Activated CD8-positive, alpha-beta memory T cell treated with anti-CD3 and anti-CD28 coated beads, Interleukin-2, amount 50 U/mL, for 24 hours (primary cell): Measurements from ENCODE around the gene CMTM6.
"Not testable (repeated sequence)": the region's sequence is repeated elsewhere in the genome, so short reads cannot be mapped to it uniquely, and the experiment has no call there.

ENCODE experiments used
- DNase-seq: peaks from one replicate; pipeline ENCODE4 v3.0.0-alpha.2; 2020; ENCODE audit errors: extremely low read depth

The CMTM6 gene, protein sequence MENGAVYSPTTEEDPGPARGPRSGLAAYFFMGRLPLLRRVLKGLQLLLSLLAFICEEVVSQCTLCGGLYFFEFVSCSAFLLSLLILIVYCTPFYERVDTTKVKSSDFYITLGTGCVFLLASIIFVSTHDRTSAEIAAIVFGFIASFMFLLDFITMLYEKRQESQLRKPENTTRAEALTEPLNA

DNA sequence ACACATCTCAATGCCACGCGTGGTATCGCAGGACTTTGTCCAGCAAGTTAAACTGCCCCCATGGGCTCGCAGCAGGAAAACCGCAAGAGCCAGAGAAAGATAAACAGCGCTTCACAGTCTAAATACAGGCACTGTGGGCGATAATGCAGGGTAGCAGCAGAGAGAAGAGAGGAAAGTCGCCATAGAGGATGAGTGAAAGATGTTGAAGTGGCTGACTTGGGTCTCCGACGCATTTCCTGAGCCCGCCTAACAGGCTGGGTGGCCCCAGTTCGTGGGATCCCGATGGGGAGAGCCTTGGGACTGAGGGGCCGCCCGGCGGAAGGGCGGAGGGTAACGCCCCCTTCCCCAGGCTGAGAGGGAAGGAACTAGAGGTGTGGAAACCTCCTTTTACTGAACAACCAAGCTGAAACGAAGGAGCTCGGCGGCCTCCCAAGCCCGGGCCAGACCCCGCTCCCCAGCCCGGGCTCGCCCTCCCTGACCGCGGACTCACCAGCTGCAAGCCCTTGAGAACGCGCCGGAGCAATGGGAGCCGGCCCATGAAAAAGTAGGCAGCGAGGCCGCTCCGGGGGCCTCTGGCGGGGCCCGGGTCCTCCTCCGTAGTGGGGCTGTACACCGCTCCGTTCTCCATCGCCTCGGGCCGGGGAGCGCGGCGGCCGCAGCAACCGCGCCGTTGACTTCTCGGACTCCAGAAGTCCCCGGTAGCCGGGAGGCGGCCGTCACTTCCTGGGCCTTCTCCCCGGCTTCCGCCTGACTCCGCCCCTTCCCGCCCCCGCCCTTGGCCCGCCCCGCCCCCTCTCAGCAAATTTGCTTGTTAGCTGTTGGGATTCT, at the start of gene CMTM6:
Gene CMTM6 (minus strand): TSS at position 735 of the 828 bp plus-strand sequence. CDS start 107 bp downstream, at position 628.
- DNase-seq, result peak; percentile 31

DNA sequence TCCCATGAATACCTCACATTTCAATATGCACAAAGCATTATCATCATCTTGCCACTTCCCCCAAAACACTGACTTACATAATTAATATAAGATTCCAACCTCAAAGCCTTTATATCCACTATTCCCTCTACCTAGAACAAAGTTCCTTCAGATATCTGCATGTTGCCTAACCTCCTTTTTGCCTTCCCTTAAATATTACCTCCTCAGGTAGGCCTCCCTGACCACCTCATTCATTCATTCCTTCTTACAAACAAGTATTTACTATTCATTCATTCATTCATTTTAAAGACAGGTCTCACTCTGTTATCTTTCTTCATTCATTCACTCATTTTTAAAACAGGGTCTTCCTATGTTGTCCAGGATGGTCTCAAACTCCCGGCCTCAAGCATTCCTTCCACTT, 49.4 kb upstream of the CMTM6 start:
- DNase-seq, result no peak

DNA sequence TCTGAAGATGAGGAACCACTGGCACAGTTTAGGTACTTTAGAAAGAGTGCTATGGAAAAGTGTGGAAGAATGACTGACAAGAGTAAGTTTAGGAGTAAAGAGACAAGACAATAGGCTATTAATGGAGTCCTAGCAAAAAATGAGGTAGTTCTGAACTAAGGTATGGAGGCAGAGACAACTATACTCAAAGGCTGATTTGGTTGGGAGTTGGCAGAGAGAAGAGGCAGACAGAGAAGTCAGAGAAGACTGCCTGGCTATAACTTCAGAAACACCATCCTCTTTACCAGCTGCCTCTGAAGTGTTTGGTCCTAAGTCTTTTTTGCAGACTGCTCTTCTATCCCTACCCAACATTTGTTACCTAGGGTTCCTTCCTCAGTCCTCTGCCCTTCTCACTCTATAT, 48.8 kb upstream of the CMTM6 start:
- DNase-seq, result no peak

DNA sequence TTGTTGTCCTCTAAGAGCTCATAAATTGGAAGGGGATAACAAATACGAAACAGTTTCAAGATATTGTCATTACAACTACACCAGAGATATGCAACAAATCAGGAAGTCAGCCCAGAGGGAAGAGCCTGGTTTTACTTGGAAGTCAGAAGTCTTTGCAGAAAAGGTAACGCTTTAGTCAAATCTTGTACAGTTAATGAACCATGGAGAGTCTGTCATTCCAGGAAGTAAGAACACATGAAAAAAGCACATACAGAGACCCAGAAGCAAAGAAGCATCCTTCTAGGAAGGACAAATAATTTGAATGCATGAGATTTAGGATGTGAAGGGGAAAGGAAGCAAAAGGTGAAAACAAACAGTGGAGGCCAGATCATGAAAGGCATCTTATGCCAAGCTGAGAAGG, 48.4 kb upstream of the CMTM6 start:
- DNase-seq, result no peak

DNA sequence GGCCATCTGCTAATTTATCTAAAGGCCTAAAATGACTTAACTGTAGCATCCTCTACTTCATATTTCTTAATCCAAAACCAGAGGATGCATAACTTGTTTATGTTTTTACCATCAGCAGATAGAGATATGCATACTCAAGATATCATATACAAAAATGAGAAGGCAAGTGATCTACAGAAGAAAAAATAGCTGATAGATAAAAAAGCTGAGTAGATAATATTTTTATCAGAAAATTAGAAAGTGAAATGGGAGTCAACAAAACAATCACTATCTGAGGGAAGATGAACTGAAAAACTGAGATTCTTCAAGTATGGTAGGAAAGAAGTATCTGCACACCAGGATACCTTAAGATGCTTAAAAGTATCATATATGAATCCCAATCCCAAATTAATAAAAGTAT, 42.7 kb upstream of the CMTM6 start:
- DNase-seq, result no peak

DNA sequence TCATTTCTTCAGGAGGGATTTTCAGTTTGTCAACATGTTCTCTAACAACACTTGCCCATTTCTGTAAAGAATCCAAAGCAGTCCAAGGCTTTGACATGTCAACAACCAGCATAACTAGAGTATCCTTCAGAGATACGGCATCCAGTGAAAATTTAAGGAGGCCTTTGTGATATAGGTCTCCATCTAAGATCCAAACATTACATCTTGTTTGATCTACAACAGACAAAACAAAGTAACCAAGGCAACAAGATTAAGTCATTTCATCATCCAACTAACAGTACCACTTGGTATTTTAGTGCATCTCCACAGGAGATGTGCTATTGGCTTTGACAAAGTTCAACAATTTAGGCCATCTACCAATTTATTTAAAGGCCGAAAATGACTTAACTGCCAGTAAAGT, 42.2 kb upstream of the CMTM6 start:
- no peak for DNase-seq

DNA sequence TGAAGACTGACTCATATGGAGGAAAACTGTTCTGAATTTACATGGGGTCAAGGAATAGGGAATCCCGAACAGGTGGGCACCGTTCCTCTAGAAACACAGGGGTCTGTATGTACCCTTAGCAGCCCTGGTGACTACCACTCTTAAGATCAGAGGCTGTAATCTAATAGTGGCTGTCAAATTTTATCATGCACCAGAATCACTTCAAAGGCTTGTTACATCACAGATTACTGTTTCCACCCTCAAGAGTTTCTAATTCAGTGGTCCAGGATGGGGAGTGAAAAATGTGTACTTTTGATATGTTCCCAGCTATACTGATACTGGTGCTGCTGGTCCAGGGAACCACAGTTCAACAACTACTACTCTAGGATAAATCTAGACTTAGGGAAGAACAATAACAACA, 40.2 kb upstream of the CMTM6 start:
- DNase-seq, result no peak

DNA sequence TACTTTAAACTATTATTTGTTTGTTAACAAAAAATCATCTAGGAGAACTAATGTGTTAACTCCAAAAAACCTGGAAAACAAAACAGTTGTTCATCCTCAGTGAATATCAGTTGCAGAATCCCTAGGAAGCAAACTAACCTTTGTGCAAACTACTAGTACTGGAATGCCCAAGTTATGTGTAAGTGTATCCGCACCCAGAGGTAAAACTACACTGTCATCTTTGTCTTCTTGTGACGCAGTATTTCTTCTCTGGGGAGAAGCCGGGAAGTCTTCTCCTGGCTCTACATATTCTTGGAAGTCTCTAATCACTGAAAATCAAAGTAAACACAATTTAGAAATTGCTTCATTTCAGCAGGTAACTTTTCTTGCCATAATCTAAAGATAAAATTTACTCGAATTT, 38.2 kb upstream of the CMTM6 start:
- no peak for DNase-seq

DNA sequence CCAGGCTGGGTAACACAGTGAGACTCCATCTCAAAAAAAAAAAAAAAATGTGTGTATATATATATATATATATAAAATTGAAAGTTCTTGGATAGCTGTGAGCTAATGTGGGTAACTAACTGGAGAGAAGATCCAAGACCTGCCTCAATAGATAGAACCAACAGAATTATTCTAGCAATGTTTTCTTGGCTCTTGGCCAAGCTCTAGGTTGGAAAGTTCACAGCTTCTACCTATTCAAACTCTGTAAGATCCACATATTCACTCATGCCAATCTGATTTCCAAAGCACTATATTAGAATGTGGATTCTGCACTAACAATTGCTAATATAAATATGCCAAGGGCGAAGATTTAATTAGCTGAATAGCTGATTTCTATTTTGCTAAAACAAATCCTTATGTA, 29.8 kb upstream of the CMTM6 start:
- no peak for DNase-seq

DNA sequence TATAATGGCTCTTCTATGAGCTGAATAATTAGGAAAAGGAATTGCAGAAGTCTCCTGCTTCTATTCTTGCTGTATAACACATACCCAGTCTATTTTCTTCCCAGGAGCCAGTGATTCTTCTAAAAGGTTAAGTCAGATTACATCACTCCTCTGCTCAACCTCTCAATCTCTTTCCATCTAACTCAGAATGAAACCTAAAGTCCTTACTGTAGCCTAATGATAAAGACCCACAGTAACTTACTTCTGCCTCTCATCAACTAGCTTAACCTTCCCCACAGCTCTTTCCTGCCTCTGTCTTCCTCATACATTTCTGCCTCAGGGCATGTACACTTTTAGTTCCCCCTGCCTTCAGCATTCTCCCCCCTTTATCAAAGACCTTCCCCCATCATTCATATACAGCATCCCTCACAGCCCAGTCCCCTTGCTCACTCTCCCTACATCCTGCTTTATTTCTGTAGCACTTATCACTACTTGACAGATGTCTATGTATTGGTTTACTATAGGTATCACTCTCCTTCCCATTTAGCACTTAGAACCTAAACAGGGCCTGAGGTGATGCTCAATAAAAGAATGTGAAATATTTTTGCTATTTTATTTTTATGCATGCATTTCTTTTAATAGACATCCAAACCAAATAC, 28.5 kb upstream of the CMTM6 start:
- no peak for DNase-seq

DNA sequence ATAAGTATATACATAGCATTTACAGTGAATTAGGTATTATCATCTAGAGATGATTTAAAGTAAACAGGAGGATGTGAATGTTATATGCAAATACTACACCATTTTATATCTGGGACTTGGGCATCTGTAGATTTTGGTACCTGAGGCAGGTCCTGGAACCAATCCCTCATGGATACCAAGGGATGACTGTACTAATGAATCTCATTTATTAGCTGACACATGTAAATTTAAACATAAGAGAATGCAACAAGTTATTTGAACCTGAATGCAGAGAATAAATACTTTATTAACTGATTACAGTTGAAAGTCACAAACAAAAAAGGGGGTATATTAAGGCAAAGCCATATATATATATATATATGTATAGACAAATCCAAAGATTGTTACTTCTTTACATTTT, 23.1 kb upstream of the CMTM6 start:
- no peak for DNase-seq

DNA sequence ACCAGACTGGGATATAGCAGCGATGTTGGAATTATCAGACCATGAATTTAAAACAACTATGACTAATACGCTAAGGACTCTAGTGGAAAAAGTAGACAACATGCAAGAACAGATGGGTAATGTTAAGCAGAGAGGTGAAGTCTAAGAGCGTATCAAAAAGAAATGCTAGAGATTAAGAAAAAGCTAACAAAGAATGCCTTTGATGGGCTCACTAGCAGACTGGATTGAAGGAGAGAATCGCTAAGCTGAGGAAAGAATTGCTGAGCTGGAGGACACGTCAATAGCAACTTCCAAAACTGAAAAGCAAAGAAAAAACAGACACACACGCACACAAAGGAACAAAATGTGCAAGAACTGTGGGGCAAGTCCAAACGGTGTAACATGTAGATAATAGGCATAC, 20.0 kb upstream of the CMTM6 start:
- no peak for DNase-seq

DNA sequence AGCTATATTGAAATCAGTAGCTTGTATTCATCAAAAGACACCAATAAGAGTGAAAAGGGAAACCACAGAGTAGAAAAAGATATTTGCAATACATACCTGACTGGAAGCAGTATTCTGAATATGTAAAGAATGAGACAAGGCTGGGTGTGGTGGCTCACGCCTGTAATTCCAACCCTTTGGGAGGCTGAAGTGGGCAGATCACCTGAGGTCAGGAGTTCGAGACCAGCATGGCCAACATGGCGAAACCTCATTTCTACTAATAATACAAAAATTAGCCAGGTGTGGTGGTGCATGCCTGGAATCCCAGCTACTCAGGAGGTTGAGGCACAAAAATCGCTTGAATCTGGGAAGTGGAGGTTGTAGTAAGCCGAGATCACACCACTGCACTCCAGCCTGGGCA, 16.3 kb upstream of the CMTM6 start:
- DNase-seq, result not testable (repeated sequence)

DNA sequence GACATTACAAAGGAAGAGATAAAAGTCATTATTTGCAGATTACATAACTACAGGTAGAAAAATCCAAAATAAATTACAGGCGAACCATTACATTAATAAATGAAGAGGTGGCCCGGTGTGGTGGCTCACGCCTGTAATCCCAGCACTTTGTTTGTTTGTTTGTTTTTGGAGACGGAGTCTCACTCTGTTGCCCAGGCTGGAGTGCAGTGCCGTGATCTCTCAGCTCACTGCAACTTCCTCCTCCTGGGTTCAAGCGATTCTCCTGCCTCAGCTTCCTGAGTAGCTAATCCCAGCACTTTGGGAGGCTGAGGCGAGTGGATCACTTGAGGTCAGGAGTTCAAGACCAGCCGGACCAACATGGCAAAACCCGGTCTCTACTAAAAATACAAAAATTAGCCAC, 14.1 kb upstream of the CMTM6 start:
- DNase-seq, result not testable (repeated sequence)

DNA sequence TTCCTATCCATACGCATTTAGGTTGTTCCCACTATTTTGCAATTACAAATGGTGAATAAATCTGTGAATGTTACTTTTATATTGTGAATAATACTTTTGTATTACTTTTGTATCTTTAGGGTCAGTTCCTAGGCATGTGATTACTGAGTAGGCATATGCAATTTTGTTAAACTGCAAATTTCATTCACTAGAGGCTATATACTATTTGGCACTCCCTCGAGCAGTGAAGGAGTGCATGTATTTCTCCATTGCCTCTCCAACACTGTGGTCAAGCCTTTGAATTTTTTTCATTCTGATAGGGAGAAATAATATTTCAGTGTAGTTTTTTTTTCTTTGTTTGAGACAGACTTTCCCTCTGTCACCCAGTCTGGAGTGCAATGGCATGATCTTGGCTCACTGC, 8.4 kb upstream of the CMTM6 start:
- no peak for DNase-seq

DNA sequence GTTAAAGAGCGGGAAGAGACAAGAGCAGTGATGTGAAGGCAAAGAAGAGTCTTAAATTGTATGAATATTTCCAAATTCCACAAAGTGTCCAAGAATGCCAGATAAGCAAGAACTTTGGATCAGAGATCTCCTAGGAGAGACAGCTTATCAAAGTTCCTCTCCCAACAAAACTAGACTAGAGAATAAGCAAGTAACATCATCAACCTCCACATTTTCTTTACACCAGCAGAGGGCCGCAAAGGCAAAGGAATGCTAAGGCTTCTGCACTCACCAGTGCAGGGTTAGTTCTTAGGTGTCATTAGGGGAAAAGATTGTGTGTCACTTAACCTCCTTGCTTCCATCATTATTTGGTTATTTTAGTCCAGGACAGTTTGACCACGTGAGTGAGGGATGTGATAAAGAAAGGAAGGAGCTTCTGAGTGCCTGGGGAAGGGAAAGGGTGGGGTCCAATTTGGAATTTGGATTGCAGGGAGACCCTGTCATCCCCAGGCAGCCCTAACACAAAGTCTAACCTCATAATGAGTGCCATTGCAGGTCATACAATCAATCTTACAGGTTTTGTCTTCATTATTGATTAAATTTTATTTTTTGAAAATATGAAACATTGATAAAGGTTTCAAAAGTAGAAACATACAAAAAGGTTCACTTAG, 7.5 kb upstream of the CMTM6 start:
- DNase-seq, result no peak

DNA sequence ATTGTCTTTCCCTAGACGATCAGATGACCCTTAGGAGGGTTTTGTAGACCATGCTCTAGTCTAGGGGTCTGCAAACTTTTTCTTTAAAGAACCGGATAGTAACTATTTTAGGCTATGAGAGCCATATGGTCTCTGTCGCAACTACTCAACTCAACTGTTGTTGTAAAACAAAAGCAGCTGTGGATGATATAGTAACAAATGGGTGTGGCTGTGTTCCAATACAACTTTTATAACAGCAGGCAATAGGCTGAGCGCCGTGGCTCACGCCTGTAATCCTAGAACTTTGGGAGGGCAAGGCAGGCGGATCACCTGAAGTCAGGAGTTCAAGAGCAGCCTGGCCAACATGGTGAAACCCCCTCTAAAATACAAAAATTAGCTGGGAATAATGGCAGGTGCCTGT, 6.1 kb upstream of the CMTM6 start:
- no peak for DNase-seq

DNA sequence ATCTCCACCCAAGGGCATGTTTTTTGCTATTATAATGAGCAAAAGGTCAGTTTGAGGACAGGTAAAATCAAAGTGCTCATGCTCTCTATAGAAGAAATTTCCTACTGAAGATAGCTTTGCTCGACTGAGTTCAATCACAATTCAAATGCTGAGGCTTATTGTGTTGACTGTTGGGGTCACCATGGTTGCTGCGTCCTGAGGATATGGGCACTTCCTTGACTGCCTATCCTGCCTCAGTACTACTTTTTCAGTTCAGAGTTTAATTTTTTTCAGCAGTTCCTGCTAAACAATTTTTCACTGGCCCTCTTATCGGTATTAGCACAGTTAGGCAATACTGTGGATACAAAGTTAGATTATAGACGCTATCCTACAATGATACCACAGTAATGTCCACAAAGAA, 3.8 kb upstream of the CMTM6 start:
- DNase-seq, result no peak

DNA sequence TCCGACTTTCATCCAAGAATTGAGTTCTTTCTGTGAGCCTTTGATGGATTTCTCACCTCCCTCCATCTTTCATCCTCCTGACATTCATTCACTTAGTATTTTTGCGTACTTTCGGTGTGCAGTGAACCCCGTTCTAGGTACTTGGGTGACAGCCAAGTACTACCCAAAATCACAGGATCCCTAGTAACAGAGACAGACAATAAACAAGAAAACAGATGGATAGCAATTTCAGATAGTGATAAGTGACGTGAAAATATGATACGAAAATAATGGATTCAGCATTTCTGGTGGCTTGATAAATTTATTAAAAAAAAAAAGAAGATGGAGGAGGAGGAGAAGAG, 264 bp upstream of the CMTM6 start:
- no peak for DNase-seq

DNA sequence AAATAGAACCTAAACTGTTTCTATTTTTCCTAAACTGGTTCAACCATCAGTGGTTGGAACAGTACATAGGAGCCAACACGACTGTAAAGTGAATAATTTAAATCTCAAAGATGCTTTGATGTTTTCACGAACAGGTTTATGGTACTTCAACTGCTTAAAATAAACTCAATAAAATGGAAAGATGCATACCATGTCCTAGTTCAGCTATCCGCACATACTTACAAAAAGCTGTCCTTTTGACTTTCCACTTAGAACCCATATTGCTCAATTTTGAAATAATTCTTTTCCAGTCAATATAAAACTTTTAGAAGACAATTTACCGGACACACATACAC, 902 bp downstream of the CMTM6 start:
- DNase-seq, result no peak

DNA sequence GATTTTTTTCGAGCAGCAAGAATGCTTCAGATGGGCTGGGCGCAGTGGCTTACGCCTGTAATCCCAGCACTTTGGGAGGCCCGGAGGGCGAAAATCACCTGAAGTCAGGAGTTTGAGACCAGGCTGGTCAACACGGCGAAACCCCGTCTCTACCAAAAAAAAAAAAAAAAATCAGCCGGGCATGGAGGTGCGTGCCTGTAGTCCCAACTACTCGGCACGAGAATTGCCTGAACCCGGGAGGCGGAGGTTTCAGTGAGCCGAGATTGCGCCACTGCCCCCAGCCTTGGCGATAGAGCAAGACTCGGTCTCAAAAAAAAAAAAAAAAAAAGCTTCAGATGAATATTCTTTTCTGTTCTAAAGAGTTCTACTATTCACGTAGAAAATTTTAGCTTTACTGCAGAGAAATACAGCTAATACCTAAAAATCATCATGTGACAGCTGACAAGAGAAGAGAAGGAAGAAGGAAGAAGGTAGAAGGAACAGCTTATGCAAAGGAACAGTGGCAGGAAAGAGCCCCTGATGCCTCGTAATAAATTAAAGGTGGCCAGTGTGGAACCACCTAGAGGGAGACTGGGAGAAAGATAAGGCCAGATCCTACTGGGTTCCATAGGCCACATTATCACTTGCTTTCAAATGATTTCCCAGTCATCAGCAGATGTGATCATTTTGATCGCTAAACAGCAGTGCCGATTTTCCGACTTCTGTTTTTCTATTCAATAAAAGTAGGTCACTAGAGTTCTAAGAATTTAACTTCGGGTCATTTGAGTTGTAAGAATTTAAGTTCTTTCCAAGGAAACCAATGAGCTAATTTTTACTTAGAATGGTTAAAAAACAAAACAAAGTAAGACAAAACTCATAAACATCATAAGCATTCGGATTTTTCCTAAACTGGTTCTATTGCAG, 1.5 kb downstream of the CMTM6 start:
- no peak for DNase-seq

DNA sequence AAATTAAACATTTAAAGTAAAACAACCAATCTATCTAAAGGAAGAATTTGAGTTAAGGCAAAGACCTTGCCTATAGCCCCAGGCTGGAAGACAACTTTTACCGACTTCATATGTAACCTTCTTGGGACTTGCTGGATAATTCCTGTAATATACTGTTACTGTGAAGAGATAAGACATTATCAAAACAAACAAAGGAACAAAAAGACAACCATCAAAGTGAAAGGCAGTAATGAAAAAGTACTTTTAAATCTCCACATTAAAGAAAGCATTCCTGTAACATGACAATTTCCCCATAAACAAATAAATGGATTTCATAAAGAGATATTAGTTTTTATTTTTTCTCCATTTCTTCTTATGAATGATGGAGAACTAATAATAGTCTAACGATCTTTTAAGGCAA, 2.4 kb downstream of the CMTM6 start:
- no peak for DNase-seq
